Ectodermal cell (in vitro differentiated cells): ENCODE results near the gene AUTS2.

ENCODE experiments used
- H3K27ac ChIP-seq: 2 replicates; pipeline ENCODE4 v1.7.0; 2013; ENCODE audit warnings: mild to moderate bottlenecking, low read depth, low read length; ENCODE audit not compliant: insufficient read depth, poor library complexity, severe bottlenecking
- H3K27me3 ChIP-seq: 2 replicates; pipeline ENCODE4 v1.7.0; 2013; ENCODE audit warnings: mild to moderate bottlenecking, low read length; ENCODE audit not compliant: insufficient read depth, control insufficient read depth, poor library complexity, severe bottlenecking
- H3K36me3 ChIP-seq: one replicate; pipeline ENCODE4 v1.7.0; 2013; ENCODE audit warnings: low read length; ENCODE audit not compliant: control insufficient read depth, insufficient read depth
- H3K4me1 ChIP-seq: one replicate; pipeline ENCODE4 v1.7.0; 2013; ENCODE audit warnings: low read length; ENCODE audit not compliant: control insufficient read depth, insufficient read depth
- H3K4me3 ChIP-seq: 2 replicates; pipeline ENCODE4 v1.7.0; 2013; ENCODE audit warnings: low read depth, low read length, control low read depth; ENCODE audit not compliant: insufficient read depth
- H3K9me3 ChIP-seq: 2 replicates; pipeline ENCODE4 v1.7.0; 2013; ENCODE audit warnings: mild to moderate bottlenecking, low read length, moderate library complexity; ENCODE audit not compliant: control insufficient read depth
- WGBS, 2 experiments: methylation state at CpG; one replicate each; pipeline ENCODE4 v1.1.7; 2013; ENCODE audit warnings: missing lambda C conversion rate in 2 of 2; 5-methylcytosine and 5-hydroxymethylcytosine counted together

The AUTS2 gene

GRCh38 chr7:70734411-70734810 is 1136.1 kb downstream of the AUTS2 start:
- H3K4me3 ChIP-seq, result no peak overlapping the region
- H3K27ac ChIP-seq, result no peak overlapping the region
- no peaks in the 10 kb centered on the region for H3K27me3 ChIP-seq
- 93 to 100% methylated on average over 2 of the region's 2 CpGs for WGBS, 2 experiments
- no peaks in the 10 kb centered on the region for H3K36me3 ChIP-seq
- H3K9me3 ChIP-seq, result no peaks in the 10 kb centered on the region
- no peaks in the 10 kb centered on the region for H3K4me1 ChIP-seq

GRCh38 chr7:70735313-70735712 is 1137.0 kb downstream of the AUTS2 start:
- Histone ChIP-seq H3K36me3 (no peaks in the 10 kb centered on the region), H3K4me1 (no peaks in the 10 kb centered on the region), H3K27me3 (no peaks in the 10 kb centered on the region), H3K4me3 (no peak overlapping the region), H3K9me3 (no peaks in the 10 kb centered on the region), H3K27ac (no peak overlapping the region)
- WGBS, 2 experiments, result 66 to 72% methylated on average over 11 of the region's 11 CpGs

GRCh38 chr7:70736715-70737460 is 1138.6 kb downstream of the AUTS2 start:
- Histone ChIP-seq H3K36me3 (no peaks in the 10 kb centered on the region), H3K4me1 (no peaks in the 10 kb centered on the region), H3K27ac (no peak overlapping the region), H3K27me3 (no peaks in the 10 kb centered on the region), H3K4me3 (no peak overlapping the region), H3K9me3 (no peaks in the 10 kb centered on the region)
- WGBS, 2 experiments, result 67 to 69% methylated on average over 11 of the region's 11 CpGs

GRCh38 chr7:70738151-70738885 is 1140.0 kb downstream of the AUTS2 start:
- no peak overlapping the region for H3K4me3 ChIP-seq
- H3K9me3 ChIP-seq, result no peaks in the 10 kb centered on the region
- H3K27ac ChIP-seq, result no peak overlapping the region
- no peaks in the 10 kb centered on the region for H3K27me3 ChIP-seq
- no peaks in the 10 kb centered on the region for H3K4me1 ChIP-seq
- whole genome bisulfite sequencing, 2 experiments, result 74 to 78% methylated on average over 8 of the region's 8 CpGs
- no peaks in the 10 kb centered on the region for H3K36me3 ChIP-seq

GRCh38 chr7:70739646-70740210 is 1141.5 kb downstream of the AUTS2 start:
- Histone ChIP-seq H3K4me1 (no peaks in the 10 kb centered on the region), H3K27ac (no peak overlapping the region), H3K9me3 (no peaks in the 10 kb centered on the region), H3K27me3 (no peaks in the 10 kb centered on the region), H3K4me3 (no peak overlapping the region), H3K36me3 (no peaks in the 10 kb centered on the region)
- WGBS, 2 experiments, result 80 to 86% methylated on average over 7 of the region's 7 CpGs

GRCh38 chr7:70741666-70742065 is 1143.4 kb downstream of the AUTS2 start:
- Histone ChIP-seq H3K4me3 (no peak overlapping the region), H3K4me1 (no peaks in the 10 kb centered on the region), H3K9me3 (no peaks in the 10 kb centered on the region), H3K27ac (no peak overlapping the region), H3K36me3 (no peaks in the 10 kb centered on the region), H3K27me3 (no peaks in the 10 kb centered on the region)
- 87 to 95% methylated on average over 4 to 5 of the region's 5 CpGs for WGBS, 2 experiments

GRCh38 chr7:70743531-70744325 is 1145.5 kb downstream of the AUTS2 start:
- H3K27ac ChIP-seq, result no peak overlapping the region
- WGBS, 2 experiments, result 94% methylated on average over 9 of the region's 9 CpGs
- H3K36me3 ChIP-seq, result no peaks in the 10 kb centered on the region
- H3K4me1 ChIP-seq, result no peaks in the 10 kb centered on the region
- no peaks in the 10 kb centered on the region for H3K9me3 ChIP-seq
- H3K4me3 ChIP-seq, result no peak overlapping the region
- H3K27me3 ChIP-seq, result no peaks in the 10 kb centered on the region

- no peak overlapping the region for H3K27ac ChIP-seq
- 93% methylated on average over 12 of the region's 12 CpGs for WGBS, 2 experiments
- H3K27me3 ChIP-seq, result no peaks in the 10 kb centered on the region
- no peak overlapping the region for H3K4me3 ChIP-seq
- H3K4me1 ChIP-seq, result no peaks in the 10 kb centered on the region
- H3K36me3 ChIP-seq, result no peaks in the 10 kb centered on the region
- no peaks in the 10 kb centered on the region for H3K9me3 ChIP-seq
These were observed 1146.2 kb downstream of the AUTS2 start for GRCh38 chr7:70744492-70744891.

GRCh38 chr7:70749831-70750230 is 1151.6 kb downstream of the AUTS2 start:
- no peaks in the 10 kb centered on the region for H3K36me3 ChIP-seq
- no peaks in the 10 kb centered on the region for H3K4me1 ChIP-seq
- H3K9me3 ChIP-seq, result no peaks in the 10 kb centered on the region
- 79 to 100% methylated on average over 1 of the region's 1 CpG for WGBS, 2 experiments
- no peak overlapping the region for H3K27ac ChIP-seq
- no peak overlapping the region for H3K4me3 ChIP-seq
- H3K27me3 ChIP-seq, result no peaks in the 10 kb centered on the region

- WGBS, 2 experiments, result 83 to 84% methylated on average over 5 of the region's 5 CpGs
- Histone ChIP-seq H3K4me3 (no peak overlapping the region), H3K4me1 (no peaks in the 10 kb centered on the region), H3K27ac (no peak overlapping the region), H3K27me3 (no peaks in the 10 kb centered on the region), H3K9me3 (no peaks in the 10 kb centered on the region), H3K36me3 (no peaks in the 10 kb centered on the region)
These were observed 1153.6 kb downstream of the AUTS2 start for GRCh38 chr7:70751895-70752294.
